22Rv1 (cell line): Measurements from ENCODE around the gene DNMT3B.

Experiments used
- ZFX ChIP-seq: fragments of 450-650 bp; IDR thresholded peaks from 2 replicates; pipeline ENCODE4 v1.6.1; 2017; ENCODE audit warnings: antibody characterized with exemption, borderline replicate concordance
- TF ChIP-seq, protein P1 (sequence below): fragments of 450-650 bp; IDR thresholded peaks from 2 replicates; pipeline ENCODE4 v1.5.1; 2017; ENCODE audit warnings: mild to moderate bottlenecking

DNA sequence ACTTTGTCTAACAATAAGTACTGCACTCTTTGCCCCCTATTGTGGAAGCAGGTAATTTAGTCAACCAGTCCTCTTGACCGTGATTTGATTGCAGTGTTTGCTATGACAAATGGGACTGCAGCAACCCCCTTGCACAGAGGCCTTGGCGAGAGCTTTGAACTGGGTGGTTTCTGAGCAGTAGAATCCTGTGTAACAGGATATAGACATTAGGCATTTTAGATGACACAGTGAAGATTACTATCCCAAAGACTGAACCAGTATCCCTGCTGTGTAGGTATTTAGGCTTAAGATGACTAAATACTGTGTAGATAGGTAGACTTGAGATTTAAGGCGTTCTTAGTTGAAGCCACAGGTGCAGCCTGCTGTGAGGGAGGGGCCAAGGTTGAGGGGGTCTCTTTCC is 9.9 kb downstream of the DNMT3B start:
- TF ChIP-seq, protein P1, sequence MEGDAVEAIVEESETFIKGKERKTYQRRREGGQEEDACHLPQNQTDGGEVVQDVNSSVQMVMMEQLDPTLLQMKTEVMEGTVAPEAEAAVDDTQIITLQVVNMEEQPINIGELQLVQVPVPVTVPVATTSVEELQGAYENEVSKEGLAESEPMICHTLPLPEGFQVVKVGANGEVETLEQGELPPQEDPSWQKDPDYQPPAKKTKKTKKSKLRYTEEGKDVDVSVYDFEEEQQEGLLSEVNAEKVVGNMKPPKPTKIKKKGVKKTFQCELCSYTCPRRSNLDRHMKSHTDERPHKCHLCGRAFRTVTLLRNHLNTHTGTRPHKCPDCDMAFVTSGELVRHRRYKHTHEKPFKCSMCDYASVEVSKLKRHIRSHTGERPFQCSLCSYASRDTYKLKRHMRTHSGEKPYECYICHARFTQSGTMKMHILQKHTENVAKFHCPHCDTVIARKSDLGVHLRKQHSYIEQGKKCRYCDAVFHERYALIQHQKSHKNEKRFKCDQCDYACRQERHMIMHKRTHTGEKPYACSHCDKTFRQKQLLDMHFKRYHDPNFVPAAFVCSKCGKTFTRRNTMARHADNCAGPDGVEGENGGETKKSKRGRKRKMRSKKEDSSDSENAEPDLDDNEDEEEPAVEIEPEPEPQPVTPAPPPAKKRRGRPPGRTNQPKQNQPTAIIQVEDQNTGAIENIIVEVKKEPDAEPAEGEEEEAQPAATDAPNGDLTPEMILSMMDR, result no peak
- no peak for TF ChIP-seq ZFX
